Measurements from ENCODE around the gene TSBP1. TPM values are rescaled to one million over a fixed set of nuclear protein-coding genes. Genes with fewer than 3 reads are reported as not detected.

Gene TSBP1, protein sequence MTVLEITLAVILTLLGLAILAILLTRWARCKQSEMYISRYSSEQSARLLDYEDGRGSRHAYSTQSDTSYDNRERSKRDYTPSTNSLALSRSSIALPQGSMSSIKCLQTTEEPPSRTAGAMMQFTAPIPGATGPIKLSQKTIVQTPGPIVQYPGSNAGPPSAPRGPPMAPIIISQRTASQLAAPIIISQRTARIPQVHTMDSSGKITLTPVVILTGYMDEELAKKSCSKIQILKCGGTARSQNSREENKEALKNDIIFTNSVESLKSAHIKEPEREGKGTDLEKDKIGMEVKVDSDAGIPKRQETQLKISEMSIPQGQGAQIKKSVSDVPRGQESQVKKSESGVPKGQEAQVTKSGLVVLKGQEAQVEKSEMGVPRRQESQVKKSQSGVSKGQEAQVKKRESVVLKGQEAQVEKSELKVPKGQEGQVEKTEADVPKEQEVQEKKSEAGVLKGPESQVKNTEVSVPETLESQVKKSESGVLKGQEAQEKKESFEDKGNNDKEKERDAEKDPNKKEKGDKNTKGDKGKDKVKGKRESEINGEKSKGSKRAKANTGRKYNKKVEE
- total RNA-seq: not detected in 2 replicates

DNA sequence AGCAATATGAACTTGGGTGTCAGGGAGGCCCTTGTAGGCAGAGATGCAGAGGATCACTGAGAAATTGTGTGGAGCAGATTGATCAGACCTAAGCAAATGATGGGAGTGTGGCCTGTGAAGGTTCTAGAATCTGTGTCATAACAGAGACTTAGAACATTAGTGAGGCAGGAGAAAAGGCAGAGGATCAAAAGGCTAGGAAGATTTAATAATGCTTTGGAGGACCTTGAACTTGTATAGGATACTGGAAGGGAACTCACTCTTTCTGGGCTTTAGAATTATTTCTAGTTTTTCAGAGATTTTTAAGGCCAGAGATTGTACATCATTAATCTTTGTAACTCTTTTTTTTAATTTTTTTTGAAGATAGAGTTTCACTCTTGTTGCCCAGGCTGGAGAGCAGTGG lies at the start of gene TSBP1:
TSS of gene TSBP1 (minus strand) at position 101 of the 400 bp plus-strand sequence. CDS start 197 bp downstream, outside the sequence.

DNA sequence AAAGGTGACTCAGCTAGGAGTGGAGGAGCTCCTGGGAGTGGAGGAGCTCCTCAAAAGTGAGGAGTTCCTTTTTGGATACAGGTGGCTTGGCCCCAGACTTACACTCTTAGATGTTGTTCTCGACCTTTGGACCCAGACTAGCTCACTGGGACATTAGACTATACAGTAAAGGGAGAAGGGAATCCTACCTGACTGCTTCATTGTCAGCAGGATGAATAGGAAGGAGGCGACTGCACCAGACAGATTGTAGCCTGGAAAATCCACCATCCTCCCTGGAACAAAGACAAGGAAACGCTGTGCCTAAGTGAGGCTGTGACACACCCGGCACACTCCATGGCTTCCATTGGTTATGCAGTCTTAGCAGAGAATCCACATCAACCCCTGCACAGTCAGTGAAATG lies 35.2 kb upstream of the TSBP1 start, which contains the start of gene BTNL2:
TSS of gene BTNL2 (minus strand) at position 325 of the 400 bp plus-strand sequence. CDS start at position 267, 58 bp downstream.

Small RNAs within 50 kb of the gene (small RNA-seq; reads per million reads assigned to genes)
- not detected for gene RNU6-603P

Other genes with a start within 250 kb of the TSBP1 start
- gene ATF6B, start 243.7 kb downstream of the TSBP1 start, total RNA-seq: 21.6 and 33.5 TPM in 2 replicates
- 4.6 and 8.8 TPM in 2 replicates for gene FKBPL, start 241.6 kb downstream of the TSBP1 start, total RNA-seq
- gene PRRT1, start 220.0 kb downstream of the TSBP1 start, total RNA-seq: 0.39 and 0.54 TPM in 2 replicates
- 10.6 and 20.8 TPM in 2 replicates for gene PPT2, start 217.8 kb downstream of the TSBP1 start, total RNA-seq
- gene EGFL8, start 207.3 kb downstream of the TSBP1 start, total RNA-seq: 0.86 and 1.7 TPM in 2 replicates
- gene AGPAT1, start 195.8 kb downstream of the TSBP1 start, total RNA-seq: 26.8 and 31.0 TPM in 2 replicates
- 23.9 and 32.4 TPM in 2 replicates for gene RNF5, start 193.5 kb downstream of the TSBP1 start, total RNA-seq
- gene AGER, start 187.7 kb downstream of the TSBP1 start, total RNA-seq: 0.54 and 0.78 TPM in 2 replicates
- gene PBX2, start 181.7 kb downstream of the TSBP1 start, total RNA-seq: 17.1 and 20.8 TPM in 2 replicates
- gene GPSM3, start 179.3 kb downstream of the TSBP1 start, total RNA-seq: 0.86 and 1.0 TPM in 2 replicates
- gene NOTCH4, start 147.8 kb downstream of the TSBP1 start, total RNA-seq: 0.65 and 1.1 TPM in 2 replicates
- gene BTNL2, start 35.3 kb upstream of the TSBP1 start, total RNA-seq: not detected in 2 replicates
- gene HLA-DRA, start 68.0 kb upstream of the TSBP1 start, total RNA-seq: 0.26 and 2.3 TPM in 2 replicates
- 0.32 TPM in 1 of 2 replicates, not detected in the other for gene HLA-DRB5, start 158.4 kb upstream of the TSBP1 start, total RNA-seq
- 0.86 TPM in 1 of 2 replicates, not detected in the other for gene HLA-DRB1, start 217.9 kb upstream of the TSBP1 start, total RNA-seq